GM18951 (cell line): ENCODE measurements around the gene OLFML1.
"Not testable (repeated sequence)": the region's sequence is repeated elsewhere in the genome, so short reads cannot be mapped to it uniquely, and the experiment has no call there.

Experiments used
- POLR2A ChIP-seq: IDR thresholded peaks from 4 replicates; pipeline ENCODE4 v1.6.1; 2011; ENCODE audit warnings: mild to moderate bottlenecking; ENCODE audit not compliant: insufficient read length, insufficient read depth; ENCODE audit errors: extremely low read depth
- in situ Hi-C: fragments of 300-500 bp; cut with MboI; formaldehyde crosslinking; loops from one replicate; pipeline ENCODE4 v1.12.0; 2022; ENCODE audit warnings: low sequenced_read_pairs, mixed read lengths, inconsistent platforms; ENCODE audit not compliant: unreplicated experiment

The OLFML1 gene

GRCh38 chr11:7506243-7506642, 20.9 kb downstream of the OLFML1 start:
- in situ Hi-C loops = no loop called here
- no peak for TF ChIP-seq POLR2A

- in situ Hi-C loops = no loop called here
- no peak for TF ChIP-seq POLR2A
These were observed 22.8 kb downstream of the OLFML1 start for GRCh38 chr11:7508087-7508486.

- in situ Hi-C loops = no loop called here
- no peak for TF ChIP-seq POLR2A
These were observed 24.7 kb downstream of the OLFML1 start for GRCh38 chr11:7509966-7510365.

- in situ Hi-C loops = no loop called here
- no peak for TF ChIP-seq POLR2A
These were observed 26.1 kb downstream of the OLFML1 start for GRCh38 chr11:7511401-7511800.

GRCh38 chr11:7512525-7513233, 27.4 kb downstream of the OLFML1 start:
- peak; percentile 40 for TF ChIP-seq POLR2A

GRCh38 chr11:7513234-7514098, 28.2 kb downstream of the OLFML1 start, which contains the start of gene PPFIBP2:
PPFIBP2 (plus strand) TSS chr11:7513999; CDS start chr11:7549476, 35,477 bp downstream.
- in situ Hi-C loops = no loop called here

More at GRCh38 chr11:7512525-7513233, 27.4 kb downstream of the OLFML1 start:
- in situ Hi-C loops = no loop called here

GRCh38 chr11:7514099-7514591, 28.8 kb downstream of the OLFML1 start:
- in situ Hi-C loops = no loop called here
- no peak for TF ChIP-seq POLR2A

More at GRCh38 chr11:7513234-7514098, 28.2 kb downstream of the OLFML1 start, which contains the start of gene PPFIBP2:
- TF ChIP-seq POLR2A = peak; percentile 84

- in situ Hi-C loops = no loop called here
- TF ChIP-seq POLR2A = no peak
These were observed 30.2 kb downstream of the OLFML1 start for GRCh38 chr11:7515447-7515886.

- TF ChIP-seq POLR2A = no peak
- in situ Hi-C loops = no loop called here
These were observed 31.2 kb downstream of the OLFML1 start for GRCh38 chr11:7516475-7516874.

- in situ Hi-C loops = not testable (repeated sequence)
These were observed 32.4 kb downstream of the OLFML1 start for GRCh38 chr11:7517743-7518142.

- no peak for TF ChIP-seq POLR2A
- in situ Hi-C loops = no loop called here
These were observed 33.7 kb downstream of the OLFML1 start for GRCh38 chr11:7518811-7519562.

GRCh38 chr11:7520011-7520942, 35.0 kb downstream of the OLFML1 start:
- in situ Hi-C loops = no loop called here
- peak; percentile 36 for TF ChIP-seq POLR2A
